Esophagus squamous epithelium (tissue), 4 donors: ENCODE measurements around the gene CNIH3.

Experiments
- CTCF ChIP-seq, 6 experiments: fragments of 450-650 bp in 4 of 6; fragments of 200-600 bp in 2 of 6; sonication (generic) in 2 of 6; IDR thresholded peaks; one replicate each; pipeline ENCODE4 v1.5.1; 2016 to 2019; ENCODE audit warnings: antibody characterized with exemption in 6 of 6, mild to moderate bottlenecking in 4 of 6, moderate library complexity in 4 of 6
- POLR2A ChIP-seq, 4 donors: fragments of 450-650 bp; IDR thresholded peaks; one replicate each; pipeline ENCODE4 v1.6.1; 2017; ENCODE audit warnings: antibody characterized with exemption in 4 of 4, mild to moderate bottlenecking in 4 of 4, moderate library complexity in 3 of 4

GRCh38 chr1:224763126-224763775, 147.1 kb downstream of the CNIH3 start:
- TF ChIP-seq CTCF (IDR thresholded peaks at IDR 0.05) (no peak), POLR2A (IDR thresholded peaks at IDR 0.05) (no peak)
